Activated CD4-positive, CD25-positive, alpha-beta regulatory T cell treated with anti-CD3 and anti-CD28 coated beads, Interleukin-2, amount 50 U/mL, for 24 hours (primary cell): ENCODE data around the gene ZYG11B.
"Not testable (repeated sequence)": the region's sequence is repeated elsewhere in the genome, so short reads cannot be mapped to it uniquely, and the experiment has no call there.

Experiments used
- ATAC-seq, 2 donors: fragments of 150-1000 bp; cut with Tn5 transposase; one replicate each; pipeline ENCODE4 v1.10.0; 2021; ENCODE audit warnings: mild to moderate bottlenecking in 1 of 2, moderate library complexity in 1 of 2

ZYG11B gene

DNA sequence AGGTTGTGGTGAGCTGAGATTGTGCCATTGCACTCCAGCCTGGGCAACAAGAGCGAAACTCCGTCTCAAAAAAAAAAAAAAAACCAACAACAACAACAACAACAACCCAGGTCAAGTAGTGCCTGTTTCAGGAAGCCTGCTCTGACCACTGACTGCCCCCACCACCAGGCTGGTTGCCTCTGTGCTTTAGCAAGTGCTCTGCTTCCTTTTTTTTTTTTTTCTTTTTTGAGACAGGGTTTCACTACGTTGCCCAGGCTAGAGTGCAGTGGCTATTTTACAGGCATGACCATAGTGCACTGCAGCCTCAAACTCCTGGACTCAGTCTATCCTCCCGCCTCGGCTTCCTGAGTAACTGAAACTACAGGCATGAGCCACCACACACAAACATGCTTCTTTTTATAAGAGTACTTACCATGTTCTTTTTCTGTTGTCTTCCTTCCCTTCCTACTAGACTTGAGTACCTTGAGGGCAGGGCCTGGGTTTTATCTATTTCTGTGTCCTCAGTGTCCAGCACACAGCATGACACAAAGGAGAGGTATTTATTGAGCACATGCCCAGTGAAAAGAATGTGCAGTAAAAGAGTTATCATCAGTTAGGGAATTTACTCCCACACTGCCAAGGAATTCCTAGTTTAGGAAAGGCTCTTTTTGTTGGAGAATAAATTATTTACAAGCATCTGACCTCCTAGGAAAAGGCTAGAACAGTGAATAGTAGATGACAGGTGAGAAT, 18.2 kb upstream of the ZYG11B start:
- ATAC-seq = no peak

DNA sequence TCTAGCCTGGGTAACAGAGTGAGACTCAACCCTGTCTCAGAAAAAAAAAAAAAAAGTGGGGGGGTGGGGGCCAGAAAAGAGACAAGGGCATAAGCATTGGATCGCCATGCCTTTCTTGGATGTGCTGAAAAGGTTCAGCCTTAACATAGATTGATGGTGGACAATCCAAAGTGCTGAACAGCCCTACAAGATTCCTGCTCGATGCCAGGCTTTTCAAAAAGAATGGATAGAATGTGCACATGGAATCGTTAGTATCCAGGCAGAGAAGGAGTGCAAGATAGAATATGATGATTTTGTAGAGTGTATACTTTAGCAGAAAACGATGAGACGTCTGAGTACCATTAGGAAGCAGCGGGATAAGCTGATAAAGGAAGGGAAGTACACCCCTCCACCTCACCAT, 17.2 kb upstream of the ZYG11B start:
- no peak for ATAC-seq

DNA sequence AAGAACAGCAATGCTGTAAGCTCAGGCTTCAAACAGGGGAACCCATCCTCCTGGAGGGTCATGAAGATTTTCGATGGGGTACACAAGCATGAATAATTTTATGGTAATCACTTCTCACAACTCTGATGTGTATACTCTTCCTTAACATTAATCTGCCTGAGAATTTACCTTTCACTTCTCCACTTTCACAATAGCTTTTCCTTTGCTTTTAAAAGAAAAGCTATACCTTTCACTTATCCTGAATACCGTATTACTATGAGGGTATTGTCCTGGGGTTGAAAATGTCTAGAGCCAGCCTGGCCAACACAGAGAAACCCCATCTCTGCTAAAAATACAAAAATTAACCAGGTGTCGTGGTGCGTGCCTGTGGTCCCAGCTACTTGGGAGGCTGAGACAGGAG, 12.7 kb upstream of the ZYG11B start:
- ATAC-seq = no peak

DNA sequence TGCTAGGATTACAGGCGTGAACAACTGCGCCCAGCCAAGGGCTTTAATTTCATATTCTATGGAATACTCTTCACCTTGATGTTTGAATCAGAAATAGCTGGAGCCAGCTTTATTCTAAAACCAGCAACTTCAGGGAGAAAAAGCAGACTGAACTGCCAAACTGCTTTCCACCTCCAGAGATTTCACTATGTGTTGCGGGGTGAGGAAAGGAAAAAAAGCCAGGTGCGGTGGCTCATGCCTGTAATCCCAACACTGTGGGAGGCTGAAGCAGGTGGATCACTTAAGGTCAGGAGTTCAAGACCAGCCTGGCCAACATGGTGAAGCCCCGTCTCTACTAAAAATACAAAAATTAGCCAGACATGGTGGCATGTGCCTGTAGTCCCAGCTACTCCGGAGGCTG, 11.0 kb upstream of the ZYG11B start:
- not testable (repeated sequence) for ATAC-seq

DNA sequence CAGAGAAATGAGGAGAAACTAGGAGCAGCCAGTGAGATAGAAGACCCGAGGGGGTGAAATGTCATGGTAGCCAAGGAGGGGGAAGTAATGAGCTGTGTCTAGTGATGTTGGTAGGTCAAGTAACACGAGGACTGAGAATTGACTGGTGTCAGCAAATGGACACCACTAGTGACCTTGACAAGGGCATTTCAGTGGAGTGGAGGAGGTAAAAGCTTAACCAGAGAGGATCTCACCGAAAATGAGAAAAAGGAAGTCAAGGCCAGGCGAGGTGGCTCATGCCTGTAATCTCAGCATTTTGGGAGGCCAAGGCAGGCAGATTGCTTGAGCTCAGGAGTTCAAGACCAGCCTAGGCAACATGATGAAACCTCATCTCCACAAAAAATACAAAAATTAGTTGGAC, 3.0 kb upstream of the ZYG11B start:
- no peak for ATAC-seq

DNA sequence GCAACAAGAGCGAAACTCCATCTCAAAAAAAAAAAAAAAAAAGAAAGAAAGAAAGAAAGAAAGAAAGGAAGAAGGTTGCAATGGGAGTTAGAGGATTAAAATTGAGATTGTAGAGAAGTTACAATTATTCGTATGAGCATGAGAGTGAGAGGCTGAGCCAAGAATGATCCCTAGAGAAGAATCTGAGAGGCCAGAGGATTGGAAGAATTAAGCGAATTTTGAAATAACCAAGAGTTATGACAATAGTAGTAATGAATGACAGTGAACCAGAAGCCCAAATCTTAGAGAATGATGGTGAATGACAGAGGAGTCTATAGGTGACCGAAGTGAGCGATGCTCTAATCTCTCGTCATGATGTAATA, 369 bp upstream of the ZYG11B start:
- no peak for ATAC-seq

DNA sequence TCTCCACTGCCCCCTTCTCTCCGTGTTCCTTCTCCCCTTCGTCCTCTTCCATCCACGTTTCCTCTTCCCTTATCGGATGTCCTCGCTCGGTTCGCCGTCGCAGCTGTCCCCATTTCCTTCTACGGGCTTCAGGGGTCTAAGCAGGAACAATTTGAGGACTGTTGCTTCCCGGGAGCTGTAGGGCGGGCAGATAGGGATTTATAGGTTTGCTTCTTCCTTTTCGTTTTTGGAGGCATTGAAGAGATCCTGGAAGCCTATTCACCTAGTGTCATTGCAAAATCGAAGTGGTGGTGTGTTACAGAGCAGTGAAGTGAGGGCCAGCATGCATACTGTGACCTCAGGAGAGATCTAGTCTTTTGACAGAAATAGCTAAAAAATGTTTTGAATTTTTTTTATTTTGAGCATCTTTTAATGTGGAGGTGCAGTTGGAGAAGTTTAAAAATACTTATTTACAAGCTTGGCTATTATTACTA, 897 bp downstream of the ZYG11B start:
- ATAC-seq = no peak

DNA sequence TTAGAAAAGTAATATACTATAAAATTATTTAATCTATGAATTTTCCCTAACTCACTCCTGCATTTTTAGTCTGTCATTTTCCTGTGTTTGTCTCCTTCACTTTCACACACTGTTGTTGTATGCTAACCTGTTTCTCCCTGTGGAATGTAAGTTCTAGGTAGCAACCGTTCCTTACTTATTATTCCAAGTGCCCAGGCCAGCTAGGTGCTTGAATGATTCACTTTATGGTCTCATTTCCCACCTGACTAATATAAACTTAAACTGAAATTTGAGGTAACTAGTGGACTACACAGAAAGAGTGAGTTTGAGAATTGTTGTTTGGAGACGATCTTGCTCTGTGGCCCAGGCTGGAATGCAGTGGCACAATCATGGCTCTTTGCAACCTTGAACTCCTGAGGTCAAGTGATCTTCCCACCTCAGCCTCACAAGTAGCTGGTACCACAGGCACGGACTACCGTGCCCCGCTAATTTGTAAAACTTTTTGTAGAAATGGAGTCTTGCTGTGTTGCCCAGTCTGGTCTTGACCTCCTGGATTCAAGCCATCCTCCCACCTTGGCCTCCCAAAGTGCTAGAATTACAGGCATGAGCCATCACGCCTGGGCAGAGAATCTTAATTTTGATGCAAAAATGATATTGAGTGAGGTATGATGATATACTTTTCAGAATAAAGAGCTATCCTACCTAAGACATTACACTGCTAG, 1.9 kb downstream of the ZYG11B start:
- no peak for ATAC-seq

DNA sequence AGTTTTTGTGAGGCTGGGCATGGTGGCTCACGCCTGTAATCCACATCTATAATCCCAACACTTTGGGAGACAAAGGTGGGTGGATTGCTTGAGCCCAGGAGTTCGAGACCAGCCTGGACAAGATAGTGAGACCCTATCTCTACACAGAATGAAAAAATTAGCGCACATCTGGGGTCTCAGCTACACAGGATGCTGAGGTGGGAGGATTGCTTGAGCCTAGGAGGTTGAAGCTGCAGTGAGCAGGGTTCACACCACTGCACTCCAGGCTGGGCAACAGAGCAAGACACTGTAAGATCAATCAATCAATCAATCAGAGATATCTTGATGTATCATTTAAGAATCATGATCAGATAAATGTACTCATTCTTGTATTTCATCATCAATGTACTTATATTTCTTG, 7.1 kb downstream of the ZYG11B start:
- ATAC-seq = no peak

DNA sequence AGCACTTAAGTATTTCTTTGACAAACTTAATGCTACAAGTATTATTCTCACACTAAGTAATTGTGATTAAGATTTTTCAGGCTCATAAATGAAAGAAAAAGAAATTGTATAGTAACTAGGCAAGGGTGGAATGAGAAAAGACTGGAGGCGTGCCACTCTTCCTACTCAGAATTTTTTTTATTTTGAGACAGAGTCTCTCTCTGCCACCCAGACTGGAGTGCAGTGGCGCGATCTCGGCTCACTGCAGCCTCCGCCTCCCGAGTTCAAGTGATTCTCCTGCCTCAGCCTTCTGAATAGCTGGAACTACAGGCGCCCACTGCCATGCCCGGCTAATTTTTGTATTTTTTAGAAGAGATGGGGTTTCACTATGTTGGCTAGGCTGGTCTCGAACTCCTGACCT, 9.1 kb downstream of the ZYG11B start:
- not testable (repeated sequence) for ATAC-seq

DNA sequence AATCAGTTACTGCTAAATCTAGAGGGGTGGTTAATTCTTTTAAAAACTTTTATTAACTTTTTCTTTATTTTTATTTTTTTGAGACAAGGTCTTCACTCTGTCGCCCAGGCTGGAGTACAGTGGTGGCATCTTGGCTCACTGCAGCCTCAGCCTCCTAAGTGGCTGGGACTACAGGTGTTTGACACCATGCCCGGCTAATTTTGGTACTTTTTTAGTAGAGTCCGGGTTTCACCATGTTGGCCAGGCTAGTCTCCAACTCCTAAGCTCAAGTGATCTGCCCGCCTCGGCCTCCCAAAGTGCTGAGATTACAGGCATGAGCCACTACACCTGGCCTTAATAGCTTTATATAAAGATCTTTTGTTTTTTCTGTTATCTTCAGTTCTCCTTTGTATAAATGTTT, 11.9 kb downstream of the ZYG11B start:
- ATAC-seq = no peak

DNA sequence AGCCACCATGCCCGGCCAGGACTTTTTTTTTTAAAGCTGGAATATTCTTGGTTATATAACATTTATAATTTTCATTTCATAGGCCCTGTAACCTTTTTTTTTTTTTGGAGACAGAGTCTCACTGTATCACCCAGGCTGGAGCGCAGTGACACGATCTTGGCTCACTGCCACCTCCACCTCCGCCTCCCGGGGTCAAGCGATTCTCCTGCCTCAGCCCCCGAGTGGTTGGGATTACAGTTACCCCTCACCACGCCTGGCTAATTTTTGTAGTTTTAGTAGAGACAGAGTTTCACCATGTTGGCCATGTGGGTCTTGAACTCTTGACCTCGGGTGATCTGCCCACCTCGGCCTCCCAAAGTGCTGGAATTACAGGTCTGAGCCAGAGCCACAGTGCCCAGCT, 12.6 kb downstream of the ZYG11B start:
- ATAC-seq = no peak

DNA sequence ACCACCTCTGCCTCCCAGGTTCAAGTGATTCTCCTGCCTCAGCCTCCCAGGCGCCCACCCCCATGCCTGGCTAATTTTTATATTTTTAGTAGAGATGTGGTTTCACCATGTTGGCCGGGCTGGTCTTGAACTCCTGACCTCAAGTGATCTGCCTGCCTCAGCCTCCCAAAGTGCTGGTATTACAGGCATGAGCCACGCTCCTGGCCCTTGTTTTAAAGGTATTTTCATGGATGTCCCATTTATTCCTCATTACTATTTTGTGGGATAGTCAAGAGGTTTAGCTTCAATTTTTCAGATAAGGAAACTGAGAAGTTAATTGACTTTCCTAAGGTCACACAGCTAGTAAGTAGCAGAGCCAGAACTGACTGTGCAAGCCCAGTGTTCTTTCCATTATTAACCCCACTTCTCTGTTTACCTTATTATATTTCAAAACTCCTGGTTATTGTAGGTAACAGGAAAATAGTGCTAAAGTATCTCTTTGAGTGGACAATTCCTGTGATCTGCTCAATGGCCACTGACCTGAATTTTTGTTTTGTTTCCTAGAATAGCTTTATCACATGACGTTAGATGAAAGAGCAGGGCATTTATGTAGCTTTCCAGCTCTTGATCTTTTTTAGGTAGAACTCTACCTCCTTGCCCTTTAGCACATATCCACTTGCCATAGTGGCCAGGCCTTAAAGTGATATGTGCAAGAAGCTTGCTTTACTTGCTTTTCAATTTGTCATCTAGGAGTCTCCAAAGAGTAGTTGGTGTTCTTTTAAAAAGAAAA, 13.6 kb downstream of the ZYG11B start:
- no peak for ATAC-seq

DNA sequence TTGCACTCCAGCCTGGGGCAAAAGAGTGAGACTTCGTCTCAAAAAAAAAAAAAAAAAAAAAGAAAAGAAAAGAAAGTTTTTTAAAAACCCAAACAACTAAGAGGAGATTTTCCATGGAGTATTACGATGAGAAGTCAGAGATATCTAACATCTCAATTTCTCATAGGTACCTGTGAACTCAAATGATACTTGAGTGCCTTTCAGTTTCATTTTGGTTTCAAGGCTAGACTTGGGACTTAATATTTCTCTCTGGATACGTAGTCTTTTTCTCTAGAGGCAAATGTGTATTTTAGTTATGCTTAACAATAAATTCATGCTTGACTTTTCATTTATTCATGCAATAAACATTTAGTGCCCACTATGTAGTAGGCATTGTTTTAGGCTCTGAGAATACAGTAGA, 15.0 kb downstream of the ZYG11B start:
- ATAC-seq = peak in 1 of 2 donors; percentile 41

DNA sequence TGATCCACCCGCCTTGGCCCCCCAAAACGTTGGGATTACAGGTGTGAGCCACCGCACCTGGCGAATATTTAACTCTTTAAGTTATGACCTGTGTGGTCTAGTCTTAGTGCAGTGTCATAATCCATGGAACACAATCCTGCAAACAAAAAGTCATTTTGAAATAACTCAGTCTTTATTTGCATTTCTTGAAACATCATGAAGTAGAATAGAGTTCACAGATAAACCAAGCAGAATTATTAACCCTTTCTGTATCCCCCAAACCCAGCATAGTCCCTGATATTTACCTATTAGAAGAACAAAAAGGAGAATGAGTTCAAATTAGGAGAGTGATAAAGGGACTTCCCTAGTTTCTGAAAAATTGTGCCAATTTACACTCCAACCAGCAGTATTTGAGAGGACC, 19.9 kb downstream of the ZYG11B start:
- no peak for ATAC-seq

DNA sequence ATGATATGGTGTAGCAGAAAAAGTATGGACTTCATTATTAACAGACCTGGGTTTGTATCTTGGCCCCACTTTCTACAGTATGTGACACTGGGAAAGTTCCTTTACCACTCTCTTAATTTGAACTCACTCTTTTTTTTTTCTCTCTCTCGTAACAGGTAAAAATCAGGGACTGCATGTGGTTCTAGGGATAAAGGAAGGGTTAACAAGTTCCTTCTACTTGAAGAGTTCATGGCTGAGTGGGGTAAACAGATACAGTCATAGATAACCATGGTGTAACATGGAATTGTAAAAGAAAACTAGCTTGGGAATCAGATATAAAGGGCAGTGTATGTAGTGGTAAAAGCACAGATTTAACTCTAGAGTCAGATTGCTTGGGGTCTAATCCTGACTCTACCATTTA, 21.2 kb downstream of the ZYG11B start:
- ATAC-seq = no peak

DNA sequence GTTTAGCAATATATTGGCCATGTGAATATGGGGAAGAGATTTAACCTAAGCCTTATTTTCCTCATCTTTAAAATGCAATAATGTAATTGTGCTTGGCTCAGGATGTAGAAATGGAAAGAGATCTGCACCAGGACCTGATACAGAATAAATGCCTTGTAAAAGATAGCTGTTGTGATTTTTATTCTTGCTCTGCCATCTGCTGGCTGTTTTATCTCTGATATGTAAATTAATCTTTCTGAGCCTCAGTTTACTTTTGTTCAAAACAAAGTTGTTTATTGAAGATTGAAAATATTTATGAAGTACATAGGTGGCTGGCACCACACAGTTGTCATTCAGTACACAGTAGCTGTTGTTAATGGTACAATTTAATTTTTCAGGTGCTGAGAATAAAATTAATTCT, 21.9 kb downstream of the ZYG11B start:
- no peak for ATAC-seq

DNA sequence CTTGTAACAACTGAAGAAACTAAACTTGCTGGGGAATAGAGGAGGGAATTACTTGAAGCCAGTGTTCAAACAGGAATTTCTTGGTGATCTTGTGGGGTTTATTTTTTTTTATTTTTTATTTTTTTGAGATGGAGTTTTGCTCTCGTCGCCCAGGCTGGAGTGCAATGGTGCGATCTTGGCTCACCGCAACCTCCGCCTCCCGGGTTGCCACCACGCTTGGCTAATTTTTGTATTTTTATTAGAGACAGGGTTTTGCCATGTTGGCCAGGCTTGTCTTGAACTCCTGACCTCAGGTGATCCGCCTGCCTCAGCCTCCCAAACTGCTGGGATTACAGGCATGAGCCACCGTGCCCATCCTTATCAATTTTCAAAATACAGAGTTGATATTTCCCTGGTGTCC, 23.2 kb downstream of the ZYG11B start:
- not testable (repeated sequence) for ATAC-seq

DNA sequence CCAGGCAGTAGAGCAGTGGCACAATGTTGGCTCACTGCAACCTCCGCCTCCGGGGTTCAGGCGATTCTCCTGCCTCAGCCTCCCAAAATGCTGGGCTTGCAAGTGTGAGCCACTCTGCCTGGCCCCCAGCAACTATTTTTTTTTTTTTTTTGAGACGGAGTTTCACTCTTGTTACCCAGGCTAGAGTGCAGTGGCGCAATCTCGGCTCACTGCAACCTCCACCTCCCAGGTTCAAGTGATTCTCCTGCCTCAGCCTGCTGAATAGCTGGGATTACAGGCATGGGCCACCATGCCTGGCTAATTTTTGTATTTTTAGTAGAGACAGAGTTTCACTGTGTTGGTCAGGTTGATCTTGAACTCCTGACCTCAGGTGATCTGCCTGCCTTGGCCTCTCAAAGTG, 23.9 kb downstream of the ZYG11B start:
- ATAC-seq = not testable (repeated sequence)

DNA sequence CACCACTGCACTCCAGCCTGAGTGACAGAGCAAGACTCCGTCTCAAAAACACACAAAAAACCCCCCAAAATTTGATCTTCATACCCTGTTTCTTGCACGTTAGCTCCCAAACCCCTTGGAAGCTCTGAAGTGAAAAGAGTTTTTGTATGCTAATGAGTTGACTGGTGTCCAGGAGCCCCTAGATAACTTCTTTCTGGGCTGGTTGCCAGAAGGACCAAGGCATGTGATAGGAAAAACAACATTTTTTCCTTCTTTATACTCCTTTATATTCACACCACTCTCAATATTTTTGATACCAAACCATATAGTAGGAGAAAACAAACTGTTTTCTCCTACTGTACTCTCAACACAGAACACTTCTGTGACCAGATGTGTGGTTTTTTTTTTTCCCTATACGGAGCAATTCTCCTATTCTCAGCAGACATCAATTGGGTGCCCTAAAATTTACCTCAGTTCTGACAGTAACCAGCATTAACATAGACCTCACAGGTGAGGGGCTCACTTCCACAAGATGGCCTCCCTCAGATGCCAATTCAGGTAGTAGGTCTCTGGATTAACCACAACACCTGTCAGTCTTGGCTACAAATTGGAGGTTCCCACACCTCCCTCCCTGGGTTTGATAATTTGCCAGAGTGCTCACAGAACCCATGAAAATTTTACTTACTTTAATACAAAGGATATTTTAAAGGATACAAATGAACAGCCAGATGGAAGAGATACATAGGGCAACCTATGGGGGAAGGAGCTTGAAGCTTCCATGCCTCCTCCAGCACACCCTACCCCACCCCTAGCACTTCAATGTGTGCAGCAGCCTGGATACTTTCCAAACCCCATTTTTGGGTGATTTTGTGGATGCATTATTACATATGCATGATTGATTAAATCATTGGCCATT, 25.6 kb downstream of the ZYG11B start:
- ATAC-seq = no peak

DNA sequence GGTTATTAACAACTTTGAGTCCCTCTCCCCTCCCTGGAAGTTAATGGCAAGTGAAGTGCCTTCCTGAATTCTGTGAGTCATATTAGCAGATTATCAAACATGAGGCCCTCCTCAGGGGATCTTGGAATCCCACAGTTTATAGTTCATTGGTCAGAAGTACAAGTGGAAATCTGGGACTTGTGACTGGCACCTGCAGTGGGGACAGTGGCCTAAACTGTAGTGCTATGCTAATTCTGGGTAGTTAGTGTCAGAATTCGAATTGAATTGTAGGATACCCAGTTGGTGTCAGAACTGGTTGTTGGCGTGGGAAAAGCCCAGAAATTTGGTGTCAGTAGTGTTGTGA, 26.2 kb downstream of the ZYG11B start:
- no peak for ATAC-seq

DNA sequence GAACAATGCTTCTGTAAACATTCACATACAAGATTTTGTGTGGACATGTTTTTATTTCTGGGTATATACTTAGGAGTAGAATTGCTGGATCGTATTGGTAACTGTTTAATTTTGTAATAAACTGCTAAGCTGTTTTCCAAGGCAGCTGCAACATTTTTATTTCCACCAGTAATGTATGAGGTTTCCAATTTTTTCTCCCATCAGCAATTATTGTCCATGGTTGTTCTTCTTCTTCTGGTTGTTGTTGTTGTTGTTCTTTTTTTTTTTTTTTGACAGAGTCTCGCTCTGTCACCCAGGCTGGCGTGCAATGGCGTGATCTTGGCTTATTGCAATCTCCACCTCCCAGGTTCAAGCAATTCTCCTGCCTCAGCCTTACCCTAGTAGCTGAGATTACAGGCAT, 26.9 kb downstream of the ZYG11B start:
- no peak for ATAC-seq

DNA sequence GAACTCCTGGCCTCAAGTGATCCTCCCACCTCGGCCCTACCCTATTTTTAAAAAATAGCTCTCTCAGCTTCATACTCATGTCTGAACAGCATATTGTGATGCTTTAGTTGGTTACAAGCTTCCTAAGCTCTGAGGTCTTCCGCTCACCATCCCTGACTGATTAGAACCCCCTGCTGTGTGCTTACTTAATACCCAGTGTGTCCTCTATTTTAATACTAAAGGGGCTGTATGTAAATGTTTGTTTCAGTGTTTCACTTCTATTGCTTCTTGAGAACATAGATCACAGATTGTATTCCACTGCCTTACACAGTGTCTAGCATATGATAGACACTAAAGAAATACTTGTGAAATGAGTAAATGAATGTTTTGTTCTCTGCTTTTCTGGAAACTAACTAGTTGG, 29.8 kb downstream of the ZYG11B start:
- no peak for ATAC-seq
